HG02973 (cell line): Measurements from ENCODE around the gene TTLL8.

Experiments
- ATAC-seq: cut with Tn5 transposase; IDR thresholded peaks from one replicate; pipeline ENCODE4 v1.9.1; 2021; ENCODE audit warnings: moderate library complexity; ENCODE audit not compliant: unreplicated experiment

The TTLL8 gene

DNA sequence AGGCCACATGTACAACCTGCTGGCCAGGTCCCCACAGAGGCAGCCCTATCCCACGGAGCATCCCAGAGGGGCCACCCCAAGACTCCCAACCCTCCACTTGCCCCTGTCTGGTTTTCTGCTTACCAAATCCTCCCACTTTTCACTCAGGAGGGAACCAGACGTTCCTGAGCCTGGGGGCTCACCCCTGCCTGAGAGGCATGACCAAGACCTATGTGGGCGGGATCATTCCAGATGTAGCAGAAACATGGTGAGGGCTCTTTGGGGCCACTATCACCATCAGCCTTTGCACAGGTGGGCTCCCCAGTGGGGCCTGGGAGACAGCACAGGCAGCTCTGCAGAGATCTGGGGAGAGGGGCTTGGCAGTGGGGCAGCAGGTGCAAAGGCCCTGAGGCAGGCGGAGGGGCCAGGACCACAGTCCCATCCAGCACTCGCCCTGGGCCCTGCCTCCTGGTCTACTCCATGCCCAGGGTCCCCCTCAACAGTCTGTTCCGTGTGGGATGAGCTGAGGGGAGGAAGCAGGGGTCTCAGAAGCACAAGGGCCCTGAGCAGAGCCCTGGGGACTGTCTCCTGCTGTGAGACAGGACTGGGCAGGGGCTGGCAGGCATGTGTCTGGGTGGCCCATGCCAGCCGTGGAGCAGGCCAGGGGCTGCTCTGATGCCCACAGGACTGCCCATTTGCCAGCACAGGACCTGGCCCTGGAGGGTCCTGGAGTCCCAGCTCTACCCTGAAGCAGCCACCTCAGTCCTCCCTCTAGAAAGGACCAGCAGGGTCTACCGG is 88.2 kb downstream of the TTLL8 start:
- no peak for ATAC-seq

GRCh38 chr22:49968831-49969661 is 89.1 kb downstream of the TTLL8 start:
- ATAC-seq = no peak
